OCI-LY7 (cell line): ENCODE data around the gene DAB2IP. TPM values are rescaled to one million over a fixed set of nuclear protein-coding genes. Genes with fewer than 3 reads are reported as not detected.

Source experiments
- BruUV-seq: library from RNA; stranded (reverse); fragments of 400-500 nt; replicated peaks from 2 replicates; lab custom pipeline; 2021; lab: Mats Ljungman, UMichigan
- CTCF ChIA-PET: fragments of 300-600 bp; sonication (Branson Sonifier 250); formaldehyde crosslinking; loops from one replicate; lab custom pipeline; 2022; ENCODE audit warnings: antibody characterized with exemption; ENCODE audit not compliant: unreplicated experiment; lab: Charles Lee
- POLR2A ChIA-PET: fragments of 300-600 bp; sonication (Branson Sonifier 250); formaldehyde crosslinking; loops from one replicate; lab custom pipeline; 2022; ENCODE audit warnings: antibody characterized with exemption; lab: Charles Lee
- DNase-seq: peaks from one replicate; pipeline ENCODE4 v3.0.0-alpha.2; 2015; ENCODE audit warnings: low spot score
- H2AFZ ChIP-seq: fragments of 200-600 bp; sonication (generic), shearing (Covaris generic); 2 replicates; pipeline ENCODE4 v1.6.1; 2014; ENCODE audit warnings: mild to moderate bottlenecking, antibody characterized with exemption, low read length, moderate library complexity
- H3K27ac ChIP-seq: fragments of 200-600 bp; sonication (generic); 2 replicates; pipeline ENCODE4 v1.5.1; 2014; ENCODE audit warnings: mixed run types, low read depth, mild to moderate bottlenecking, moderate library complexity, low read length, inconsistent platforms; ENCODE audit not compliant: poor library complexity, severe bottlenecking
- H3K36me3 ChIP-seq: fragments of 200-600 bp; sonication (generic); 2 replicates; pipeline ENCODE4 v1.6.1; 2014; ENCODE audit warnings: mild to moderate bottlenecking, antibody characterized with exemption, low read length, moderate library complexity, mixed read lengths; ENCODE audit not compliant: insufficient read depth
- H3K4me1 ChIP-seq: fragments of 200-600 bp; sonication (generic); 2 replicates; pipeline ENCODE4 v1.5.1; 2014; ENCODE audit warnings: mild to moderate bottlenecking, low read length; ENCODE audit not compliant: insufficient read depth, poor library complexity, severe bottlenecking
- H3K4me2 ChIP-seq: fragments of 200-600 bp; sonication (generic); 2 replicates; pipeline ENCODE4 v1.6.1; 2014; ENCODE audit warnings: mild to moderate bottlenecking, low read length
- H3K4me3 ChIP-seq: fragments of 200-600 bp; sonication (generic); 2 replicates; pipeline ENCODE4 v1.5.1; 2014; ENCODE audit warnings: mild to moderate bottlenecking, low read depth, low read length; ENCODE audit not compliant: poor library complexity, severe bottlenecking
- H3K79me2 ChIP-seq: fragments of 200-600 bp; sonication (generic); 2 replicates; pipeline ENCODE4 v1.6.1; 2016; ENCODE audit warnings: low read depth, mild to moderate bottlenecking, low read length, moderate library complexity, mixed read lengths; ENCODE audit not compliant: insufficient read depth
- H3K9me2 ChIP-seq: fragments of 200-600 bp; sonication (generic); 2 replicates; pipeline ENCODE4 v1.6.1; 2016; ENCODE audit warnings: mild to moderate bottlenecking, low read length, mixed read lengths; ENCODE audit not compliant: insufficient read depth
- H3K9me3 ChIP-seq: fragments of 200-600 bp; sonication (generic); 2 replicates; pipeline ENCODE4 v1.6.1; 2014; ENCODE audit warnings: mild to moderate bottlenecking, mixed run types, low read length, mixed read lengths
- H4K20me1 ChIP-seq: fragments of 200-600 bp; sonication (generic); 2 replicates; pipeline ENCODE4 v1.6.1; 2014; ENCODE audit warnings: mild to moderate bottlenecking, antibody characterized with exemption, low read length, moderate library complexity, mixed read lengths; ENCODE audit not compliant: insufficient read depth
- EZH2phosphoT487 ChIP-seq: fragments of 200-600 bp; sonication (generic); IDR thresholded peaks from 2 replicates; pipeline ENCODE4 v1.6.1; 2018; ENCODE audit warnings: low read depth, borderline replicate concordance, mild to moderate bottlenecking, mixed run types, antibody characterized with exemption, low read length, moderate library complexity, mixed read lengths
- intact Hi-C: fragments of 100-400 bp; cut with micrococcal nuclease; formaldehyde crosslinking; loops from one replicate; pipeline ENCODE4 v1.10.0; 2022; ENCODE audit not compliant: unreplicated experiment
- total RNA-seq, 2 experiments: library from RNA; depleted of rRNA in 1 of 2; stranded (reverse); fragments of >200 nt in 1 of 2; shearing (Covaris generic) in 1 of 2; gene quantifications; 2 replicates each; pipeline ENCODE4 v1.2.3, GENCODE V29; 2014 to 2022
- TF ChIP-seq, protein P1 (sequence below): fragments of 200-600 bp; sonication (generic); conservative IDR thresholded peaks from 2 replicates; pipeline ENCODE4 v1.5.1; 2014; ENCODE audit warnings: mild to moderate bottlenecking, antibody characterized with exemption, low read length, moderate library complexity, mixed read lengths

DAB2IP gene
- total RNA-seq, 2 experiments from 2014 or later, result 3.9 to 11.1 TPM

GRCh38 chr9:121604242-121604641, 47.2 kb upstream of the DAB2IP start:
- H4K20me1 ChIP-seq, result no peaks in the 10 kb centered on the region
- H3K9me2 ChIP-seq, result no peaks in the 10 kb centered on the region
- no peak overlapping the region for H3K4me2 ChIP-seq
- no peak for TF ChIP-seq EZH2phosphoT487
- TF ChIP-seq, protein P1, sequence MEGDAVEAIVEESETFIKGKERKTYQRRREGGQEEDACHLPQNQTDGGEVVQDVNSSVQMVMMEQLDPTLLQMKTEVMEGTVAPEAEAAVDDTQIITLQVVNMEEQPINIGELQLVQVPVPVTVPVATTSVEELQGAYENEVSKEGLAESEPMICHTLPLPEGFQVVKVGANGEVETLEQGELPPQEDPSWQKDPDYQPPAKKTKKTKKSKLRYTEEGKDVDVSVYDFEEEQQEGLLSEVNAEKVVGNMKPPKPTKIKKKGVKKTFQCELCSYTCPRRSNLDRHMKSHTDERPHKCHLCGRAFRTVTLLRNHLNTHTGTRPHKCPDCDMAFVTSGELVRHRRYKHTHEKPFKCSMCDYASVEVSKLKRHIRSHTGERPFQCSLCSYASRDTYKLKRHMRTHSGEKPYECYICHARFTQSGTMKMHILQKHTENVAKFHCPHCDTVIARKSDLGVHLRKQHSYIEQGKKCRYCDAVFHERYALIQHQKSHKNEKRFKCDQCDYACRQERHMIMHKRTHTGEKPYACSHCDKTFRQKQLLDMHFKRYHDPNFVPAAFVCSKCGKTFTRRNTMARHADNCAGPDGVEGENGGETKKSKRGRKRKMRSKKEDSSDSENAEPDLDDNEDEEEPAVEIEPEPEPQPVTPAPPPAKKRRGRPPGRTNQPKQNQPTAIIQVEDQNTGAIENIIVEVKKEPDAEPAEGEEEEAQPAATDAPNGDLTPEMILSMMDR, result no peak
- intact Hi-C loops, result no loop called here
- no peaks in the 10 kb centered on the region for H3K79me2 ChIP-seq
- BruUV-seq, result no TSS peak
- ChIA-PET CTCF (no interaction called here), POLR2A (interaction anchor here (0.5 to 0.7 kb wide), 3 partner anchors 15 to 147 kb away, joined by 3 read pairs; no protein-coding TSS in a partner anchor)
- no peak for DNase-seq
- H3K36me3 ChIP-seq, result no peaks in the 10 kb centered on the region
- no peak overlapping the region for H2AFZ ChIP-seq
- H3K9me3 ChIP-seq, result no peaks in the 10 kb centered on the region
- no peak overlapping the region for H3K27ac ChIP-seq
- H3K4me1 ChIP-seq, result no peaks in the 10 kb centered on the region
- no peak overlapping the region for H3K4me3 ChIP-seq

DNA sequence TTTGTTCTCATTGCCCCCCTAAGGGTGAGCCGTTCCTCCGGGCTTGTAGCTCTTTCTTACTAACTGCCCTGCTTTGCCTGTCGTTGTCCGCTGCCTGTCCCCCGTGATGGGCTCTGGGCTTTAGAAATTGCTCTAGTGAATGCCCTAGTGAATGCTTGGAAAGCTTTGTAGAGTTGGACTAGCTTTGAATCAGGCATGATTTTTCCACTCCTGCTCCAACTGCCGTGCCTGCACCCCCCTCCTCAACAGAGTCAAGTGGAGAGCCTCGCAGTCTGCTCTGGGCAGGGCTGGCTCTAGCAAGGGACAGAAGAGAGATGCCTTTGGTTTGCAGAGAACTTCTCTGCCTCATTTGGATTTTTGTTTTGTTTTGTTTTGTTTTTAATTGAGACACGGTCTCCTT, 46.8 kb upstream of the DAB2IP start:
- ChIA-PET POLR2A (interaction anchor here (0.5 kb wide), 1 partner anchor 147 kb away, joined by 3 read pairs; no protein-coding TSS in a partner anchor), CTCF (no interaction called here)
- DNase-seq, result no peak
- Histone ChIP-seq H2AFZ (no peak overlapping the region), H3K9me3 (no peaks in the 10 kb centered on the region), H3K4me1 (no peaks in the 10 kb centered on the region), H3K4me3 (no peak overlapping the region), H3K4me2 (no peak overlapping the region), H3K36me3 (no peaks in the 10 kb centered on the region), H3K79me2 (no peaks in the 10 kb centered on the region), H3K27ac (no peak overlapping the region), H3K9me2 (no peaks in the 10 kb centered on the region), H4K20me1 (no peaks in the 10 kb centered on the region)
- intact Hi-C loops, result no loop called here
- BruUV-seq, result no TSS peak
- TF ChIP-seq EZH2phosphoT487, result no peak
- TF ChIP-seq, protein P1, result no peak

GRCh38 chr9:121607434-121608167, 43.8 kb upstream of the DAB2IP start:
- no peaks in the 10 kb centered on the region for H4K20me1 ChIP-seq

More at GRCh38 chr9:121607434-121608167, 43.8 kb upstream of the DAB2IP start:
- POLR2A ChIA-PET, result no interaction called here
- Histone ChIP-seq H3K27ac (no peak overlapping the region), H3K4me2 (no peak overlapping the region), H3K9me2 (no peaks in the 10 kb centered on the region), H3K4me1 (no peaks in the 10 kb centered on the region), H3K79me2 (no peaks in the 10 kb centered on the region), H3K9me3 (no peaks in the 10 kb centered on the region), H3K36me3 (no peaks in the 10 kb centered on the region), H2AFZ (no peak overlapping the region), H3K4me3 (no peak overlapping the region)
- CTCF ChIA-PET, result no interaction called here
- TF ChIP-seq, protein P1, result no peak
- TF ChIP-seq EZH2phosphoT487, result no peak
- no peak for DNase-seq
- no TSS peak for BruUV-seq
- intact Hi-C loops, result no loop called here
